Measurements from ENCODE around the gene REP15. TPM values are rescaled to one million over a fixed set of nuclear protein-coding genes. Genes with fewer than 3 reads are reported as not detected.

REP15 gene
- total RNA-seq, 1 experiment from 2014 or later, result 1.3 TPM

- Histone ChIP-seq H2BK120ac (ENCODE audit: low read depth, low read length, poor library complexity, severe bottlenecking) (no peak overlapping the region), H2BK15ac (ENCODE audit: low read depth, low read length) (no peak overlapping the region), H3T11ph (ENCODE audit: low read length) (no peak overlapping the region), H3K27ac (ENCODE audit: insufficient read length, low read depth, low read length) (no peak overlapping the region), H2BK20ac (ENCODE audit: low read depth, low read length, poor library complexity, severe bottlenecking) (no peak overlapping the region), H3K56ac (ENCODE audit: insufficient read length, low read depth, low read length) (no peak overlapping the region), H3K23ac (ENCODE audit: insufficient read length, low read depth, low read length) (no peak overlapping the region), H4K8ac (replicated peaks; ENCODE audit: insufficient read length, low read depth, low read length) (no peak overlapping the region), H3K14ac (ENCODE audit: insufficient read depth, low read length) (no peak overlapping the region), H2BK5ac (ENCODE audit: insufficient read length, low read length) (no peak overlapping the region), H3K9ac (ENCODE audit: extremely low read depth, insufficient read length, low read length) (no peak overlapping the region), H3K4ac (ENCODE audit: low read depth, low read length) (no peak overlapping the region), H3K23me2 (ENCODE audit: insufficient read length, low read depth, low read length, poor library complexity, severe bottlenecking) (no peaks in the 10 kb centered on the region), H3K4me2 (ENCODE audit: insufficient read depth, insufficient read length, low read length) (no peak overlapping the region), H3K27me3 (ENCODE audit: insufficient read depth, low read length) (no peaks in the 10 kb centered on the region), H4K91ac (ENCODE audit: insufficient read length, low read depth, low read length) (no peak overlapping the region), H3K4me1 (ENCODE audit: insufficient read depth, low read length) (no peaks in the 10 kb centered on the region), H2BK12ac (ENCODE audit: insufficient read length, low read depth, low read length) (no peak overlapping the region), H2AK5ac (ENCODE audit: insufficient read length, low read length) (no peak overlapping the region), H2AFZ (ENCODE audit: low read length) (no peak overlapping the region), H3K9me3 (ENCODE audit: control insufficient read depth, low read depth, low read length) (no peaks in the 10 kb centered on the region), H3K18ac (ENCODE audit: insufficient read length, low read depth, low read length) (no peak overlapping the region), H4K5ac (ENCODE audit: insufficient read length, low read depth, low read length) (no peak overlapping the region), H3K79me2 (ENCODE audit: insufficient read depth, low read length) (no peaks in the 10 kb centered on the region), H3K79me1 (ENCODE audit: insufficient read depth, low read depth, low read length, poor library complexity, severe bottlenecking) (no peaks in the 10 kb centered on the region), H4K20me1 (ENCODE audit: control insufficient read depth, insufficient read depth, insufficient read length) (no peaks in the 10 kb centered on the region)
- no peaks in the 10 kb centered on the region for H3K9me3 Mint-ChIP-seq
- DNase-seq, result no peak
- H3K27ac Mint-ChIP-seq, result no peak overlapping the region
- peaks cover 0 to 12% (median 3%) of the 10 kb centered on the region in 3 experiments; a peak in 3 of 7 replicates for H3K36me3 Mint-ChIP-seq (ENCODE audit: insufficient read depth in 1 of 3, low read depth in 3 of 3)
- H3K4me3 Mint-ChIP-seq, result no peak overlapping the region
- no peaks in the 10 kb centered on the region for H3K27me3 Mint-ChIP-seq (ENCODE audit: low read depth)
- no CpG with 5 or more reads among the region's 4 CpGs for WGBS (ENCODE audit: extremely low coverage, insufficient read length, low lambda C conversion rate)
- H3K4me1 Mint-ChIP-seq, result no peaks in the 10 kb centered on the region
- TF ChIP-seq CTCF (conservative IDR thresholded peaks at IDR 0.05), result no peak
Observed at GRCh38 chr12:27672051-27672450, 24.2 kb upstream of the REP15 start.
